A549 (cell line): Measurements from ENCODE around the gene C18orf63. TPM values are rescaled to one million over a fixed set of nuclear protein-coding genes. Genes with fewer than 3 reads are reported as not detected.

ENCODE experiments used
- ATAC-seq, 2 experiments: fragments of 200-7000 bp in 1 of 2; fragments of >200 bp in 1 of 2; cut with Nextera tagmentation in 1 of 2; cut with Tn5 transposase in 1 of 2; 3 replicates each; pipeline versions ENCODE4 v1.8.0 to v1.9.1; 2018 to 2020; ENCODE audit warnings: mild to moderate bottlenecking in 1 of 2, moderate library complexity in 1 of 2
- CTCF ChIA-PET: fragments of 300-600 bp; sonication (Branson Sonifier 250); formaldehyde crosslinking; extraction: SDS; loops from one replicate; lab custom pipeline; 2021; ENCODE audit warnings: antibody characterized with exemption, inconsistent platforms; lab: Yijun Ruan, JAX
- POLR2A ChIA-PET: fragments of 350-600 bp; formaldehyde crosslinking; extraction: SDS; loops from one replicate; lab custom pipeline; 2021; ENCODE audit warnings: antibody characterized with exemption, inconsistent platforms; lab: Yijun Ruan, JAX
- DNase-seq, 2 experiments: peaks; one replicate each; pipeline versions ENCODE4 v3.0.0 to v3.0.0-alpha.2; 2011 to 2016; ENCODE audit warnings: low read depth in 1 of 2, low spot score in 1 of 2
- FAIRE-seq: peaks from 2 replicates; lab custom pipeline; 2011; peaks lifted over from hg19 to GRCh38; lab: Jason Lieb, UNC
- H3K27ac ChIP-seq, 2 experiments: fragments of >200 bp; sonication (Bioruptor Twin); formaldehyde crosslinking; 3 replicates each; pipeline ENCODE4 v1.5.1; 2016 to 2017
- H3K4me1 ChIP-seq: fragments of >200 bp; sonication (Bioruptor Twin); formaldehyde crosslinking; 3 replicates; pipeline ENCODE4 v1.6.1; 2016
- H3K4me2 ChIP-seq: fragments of >200 bp; sonication (Bioruptor Twin); formaldehyde crosslinking; 3 replicates; pipeline ENCODE4 v1.6.1; 2016
- H3K4me3 ChIP-seq: fragments of >200 bp; sonication (Bioruptor Twin); formaldehyde crosslinking; 3 replicates; pipeline ENCODE4 v1.5.1; 2016
- H3K9me3 ChIP-seq: fragments of >200 bp; sonication (Bioruptor Twin); formaldehyde crosslinking; 3 replicates; pipeline ENCODE4 v1.6.1; 2016
- BCL3 ChIP-seq: fragments of >200 bp; sonication (Bioruptor Twin); formaldehyde crosslinking; IDR thresholded peaks from 3 replicates; pipeline ENCODE4 v1.6.1; 2016
- CBX8 ChIP-seq: fragments of 200-600 bp; sonication (generic); IDR thresholded peaks from 2 replicates; pipeline ENCODE4 v1.6.1; 2016
- CEBPB ChIP-seq, 2 experiments: fragments of >200 bp in 1 of 2; sonication (Bioruptor Twin) in 1 of 2; formaldehyde crosslinking in 1 of 2; IDR thresholded peaks; 2 replicates each; pipeline ENCODE4 v1.6.1; 2012 to 2016
- EHMT2 ChIP-seq: fragments of 200-600 bp; sonication (generic); IDR thresholded peaks from 2 replicates; pipeline ENCODE4 v1.6.1; 2016; ENCODE audit warnings: antibody characterized with exemption, low read depth, mild to moderate bottlenecking, moderate library complexity
- EP300 ChIP-seq, 2 experiments: fragments of >200 bp; sonication (Bioruptor Twin); formaldehyde crosslinking; IDR thresholded peaks; 2 replicates in 1 of 2; 3 replicates in 1 of 2; pipeline ENCODE4 v1.6.1; 2016 to 2017
- FOSB ChIP-seq: fragments of 250-450 bp; sonication (Bioruptor Pico); IDR thresholded peaks from 2 replicates; pipeline ENCODE4 v1.5.0; 2020; ENCODE audit warnings: mild to moderate bottlenecking, moderate library complexity
- FOSL2 ChIP-seq, 2 experiments: fragments of 450-650 bp in 1 of 2; fragments of >200 bp in 1 of 2; sonication (Bioruptor Twin) in 1 of 2; formaldehyde crosslinking; IDR thresholded peaks; 2 replicates each; pipeline versions ENCODE4 v1.5.0 to v1.6.1; 2016 to 2020; ENCODE audit warnings: mild to moderate bottlenecking in 1 of 2, moderate library complexity in 1 of 2
- FOXS1 ChIP-seq: fragments of 250-450 bp; sonication (Bioruptor Pico); IDR thresholded peaks from 2 replicates; pipeline ENCODE4 v1.5.0; 2020; ENCODE audit warnings: mild to moderate bottlenecking, moderate library complexity
- GATA3 ChIP-seq: IDR thresholded peaks from 2 replicates; pipeline ENCODE4 v1.6.1; 2012; ENCODE audit warnings: borderline replicate concordance
- HDAC2 ChIP-seq: fragments of 200-600 bp; sonication (generic); IDR thresholded peaks from 2 replicates; pipeline ENCODE4 v1.6.1; 2016
- HEYL ChIP-seq: fragments of 250-450 bp; sonication (Bioruptor Pico); IDR thresholded peaks from 2 replicates; pipeline ENCODE4 v1.8.0; 2021; ENCODE audit warnings: mild to moderate bottlenecking, moderate library complexity
- HOXB13 ChIP-seq: fragments of 250-450 bp; sonication (Bioruptor Pico); IDR thresholded peaks from 2 replicates; pipeline ENCODE4 v1.5.0; 2020; ENCODE audit warnings: low read depth, mild to moderate bottlenecking, moderate library complexity
- JUN ChIP-seq, 2 experiments: fragments of >200 bp; sonication (Bioruptor Twin); formaldehyde crosslinking; IDR thresholded peaks; 2 replicates in 1 of 2; 3 replicates in 1 of 2; pipeline ENCODE4 v1.6.1; 2016 to 2017
- KDM1A ChIP-seq: fragments of 200-600 bp; sonication (generic); IDR thresholded peaks from 2 replicates; pipeline ENCODE4 v1.6.1; 2016; ENCODE audit warnings: low read depth, mild to moderate bottlenecking
- KDM5A ChIP-seq: fragments of 200-600 bp; sonication (generic); IDR thresholded peaks from 2 replicates; pipeline ENCODE4 v1.6.1; 2016; ENCODE audit warnings: antibody characterized with exemption, mild to moderate bottlenecking
- MAFK ChIP-seq: fragments of 450-650 bp; IDR thresholded peaks from 2 replicates; pipeline ENCODE4 v1.6.1; 2014; ENCODE audit not compliant: partially characterized antibody
- NPAS2 ChIP-seq: fragments of 250-450 bp; sonication (Bioruptor Pico); IDR thresholded peaks from 2 replicates; pipeline ENCODE4 v1.8.0; 2022; ENCODE audit warnings: mild to moderate bottlenecking, moderate library complexity, borderline replicate concordance
- NR3C1 ChIP-seq: fragments of >200 bp; sonication (Bioruptor Twin); formaldehyde crosslinking; IDR thresholded peaks from 3 replicates; pipeline ENCODE4 v1.6.1; 2017
- PBX3 ChIP-seq: IDR thresholded peaks from 2 replicates; pipeline ENCODE4 v1.6.1; 2012
- PHF8 ChIP-seq: fragments of 200-600 bp; sonication (generic); IDR thresholded peaks from 2 replicates; pipeline ENCODE4 v1.6.1; 2016; ENCODE audit warnings: low read depth, mild to moderate bottlenecking, antibody characterized with exemption, moderate library complexity, borderline replicate concordance
- POLR2A ChIP-seq: IDR thresholded peaks from 2 replicates; pipeline ENCODE4 v1.6.1; 2012; ENCODE audit warnings: mild to moderate bottlenecking, low read length
- TP53 ChIP-seq: fragments of 250-450 bp; sonication (Bioruptor Pico); IDR thresholded peaks from 2 replicates; pipeline ENCODE4 v1.5.0; 2021; ENCODE audit warnings: mild to moderate bottlenecking, moderate library complexity
- ZC3H11A ChIP-seq: fragments of 450-650 bp; IDR thresholded peaks from 2 replicates; pipeline ENCODE4 v1.6.1; 2014; ENCODE audit warnings: antibody characterized with exemption, mild to moderate bottlenecking
- ZFP36 ChIP-seq: fragments of 450-650 bp; IDR thresholded peaks from 2 replicates; pipeline ENCODE4 v1.6.1; 2014; ENCODE audit warnings: borderline replicate concordance; ENCODE audit not compliant: partially characterized antibody
- ZNF302 ChIP-seq: fragments of 250-450 bp; sonication (Bioruptor Pico); IDR thresholded peaks from 2 replicates; pipeline ENCODE4 v1.9.0; 2021; ENCODE audit warnings: inconsistent platforms, mild to moderate bottlenecking, moderate library complexity
- ZSCAN20 ChIP-seq: fragments of 250-450 bp; sonication (Bioruptor Pico); IDR thresholded peaks from 2 replicates; pipeline ENCODE4 v1.8.0; 2022; ENCODE audit warnings: mild to moderate bottlenecking, moderate library complexity
- WGBS: methylation state at CpG from one replicate; pipeline ENCODE4 v1.1.6; 2017; ENCODE audit errors: missing lambda C conversion rate; 5-methylcytosine and 5-hydroxymethylcytosine counted together
- polyA plus RNA-seq, 4 experiments: library from polyadenylated mRNA; depleted of rRNA in 3 of 4; stranded (reverse); fragments of >200 nt; fragmentation: RNase III in 1 of 4; extraction: RNeasy Plus Mini Kit Qiagen cat#74134 plus additional on column Dnase treatment in 1 of 4; gene quantifications; 2 replicates in 3 of 4; 3 replicates in 1 of 4; pipeline ENCODE4 v1.2.3, GENCODE V29; 2011 to 2017
- TF ChIP-seq, protein P1 (sequence below): IDR thresholded peaks from 2 replicates; pipeline ENCODE4 v1.6.1; 2012; ENCODE audit warnings: low read depth, borderline replicate concordance
- TF ChIP-seq, protein P2 (sequence below): fragments of 250-450 bp; sonication (Bioruptor Pico); IDR thresholded peaks from 2 replicates; pipeline ENCODE4 v1.5.0; 2020; ENCODE audit warnings: low read depth, mild to moderate bottlenecking, moderate library complexity
- TF ChIP-seq, protein P3 (sequence below): fragments of 450-650 bp; IDR thresholded peaks from 2 replicates; pipeline ENCODE4 v1.6.1; 2014; ENCODE audit warnings: antibody characterized with exemption
- TF ChIP-seq, protein P4 (sequence below): IDR thresholded peaks from 2 replicates; pipeline ENCODE4 v1.6.1; 2012
- TF ChIP-seq, protein P5 (sequence below): fragments of 250-450 bp; sonication (Bioruptor Pico); IDR thresholded peaks from 2 replicates; pipeline ENCODE4 v1.5.0; 2021; ENCODE audit warnings: mild to moderate bottlenecking, moderate library complexity, borderline replicate concordance

The C18orf63 gene
- polyA plus RNA-seq, 2 of the 4 experiments (the other 2 are of a cell fraction) = not detected

DNA sequence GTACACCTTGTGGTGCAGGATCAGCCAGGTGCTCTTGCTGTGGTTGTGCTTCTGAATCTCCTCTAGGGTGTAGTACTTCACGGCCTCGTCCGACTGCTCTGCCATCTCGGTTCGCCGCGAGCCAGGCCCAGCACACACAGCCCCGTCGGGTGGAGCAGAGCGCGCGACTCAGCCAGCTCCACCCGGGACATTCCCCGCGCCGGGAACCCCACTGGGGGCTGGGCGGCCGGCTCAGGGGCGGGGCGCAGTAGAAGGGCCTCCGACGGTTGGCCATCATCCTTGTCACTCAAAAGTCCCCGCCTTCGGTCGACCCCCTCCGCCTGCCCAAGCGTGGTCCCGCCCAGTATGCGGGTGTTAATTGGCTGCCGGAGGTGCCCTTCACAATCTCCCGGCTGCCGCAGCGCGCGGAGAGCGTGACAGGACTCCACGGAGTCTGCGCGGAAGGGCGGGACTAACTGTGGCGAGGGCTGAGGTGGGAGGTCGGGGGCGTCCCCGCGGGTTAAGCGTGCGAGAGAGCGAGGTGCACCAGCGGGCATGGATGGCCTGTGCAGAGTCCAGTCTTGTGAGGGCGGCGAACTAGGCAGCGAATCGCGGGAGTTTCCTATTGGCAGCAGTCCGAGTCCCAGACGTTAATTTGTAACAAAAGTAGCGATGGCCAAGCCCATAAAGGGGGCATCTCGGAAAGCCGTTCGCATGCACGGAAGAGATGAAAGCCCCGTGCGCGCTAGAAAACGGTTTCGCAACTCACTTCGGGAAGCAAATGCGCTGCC, 23.7 kb upstream of the C18orf63 start, which contains the start of gene CYB5A:
TSS of gene CYB5A (minus strand) at position 193 of the 770 bp plus-strand sequence. CDS start at position 105, 88 bp downstream.
- Histone ChIP-seq H3K4me3 (peak within 1 kb of the TSS; percentile 99), H3K4me1 (peaks cover 49% of the 10 kb centered on the region), H3K9me3 (no peaks in the 10 kb centered on the region), H3K4me2 (peak within 1 kb of the TSS; percentile 97), H3K27ac (peak within 1 kb of the TSS; percentile 91 to 95)
- ChIA-PET POLR2A (no interaction called here), CTCF (no interaction called here)
- FAIRE-seq (no peak), ATAC-seq (peak; percentile 98), DNase-seq (peak; percentile 94 to 95)
- 0% methylated on average over 14 of the region's 68 CpGs for WGBS
- TF ChIP-seq, protein P1, sequence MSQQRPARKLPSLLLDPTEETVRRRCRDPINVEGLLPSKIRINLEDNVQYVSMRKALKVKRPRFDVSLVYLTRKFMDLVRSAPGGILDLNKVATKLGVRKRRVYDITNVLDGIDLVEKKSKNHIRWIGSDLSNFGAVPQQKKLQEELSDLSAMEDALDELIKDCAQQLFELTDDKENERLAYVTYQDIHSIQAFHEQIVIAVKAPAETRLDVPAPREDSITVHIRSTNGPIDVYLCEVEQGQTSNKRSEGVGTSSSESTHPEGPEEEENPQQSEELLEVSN = peak; percentile 71
- TF ChIP-seq TP53 (CRISPR knock-in tag) = no peak
- TF ChIP-seq ZSCAN20 (CRISPR knock-in tag) = no peak
- TF ChIP-seq PHF8 = no peak
- TF ChIP-seq KDM5A = no peak
- no peak for TF ChIP-seq NR3C1
- TF ChIP-seq HEYL (CRISPR knock-in tag) = no peak
- TF ChIP-seq, protein P2, sequence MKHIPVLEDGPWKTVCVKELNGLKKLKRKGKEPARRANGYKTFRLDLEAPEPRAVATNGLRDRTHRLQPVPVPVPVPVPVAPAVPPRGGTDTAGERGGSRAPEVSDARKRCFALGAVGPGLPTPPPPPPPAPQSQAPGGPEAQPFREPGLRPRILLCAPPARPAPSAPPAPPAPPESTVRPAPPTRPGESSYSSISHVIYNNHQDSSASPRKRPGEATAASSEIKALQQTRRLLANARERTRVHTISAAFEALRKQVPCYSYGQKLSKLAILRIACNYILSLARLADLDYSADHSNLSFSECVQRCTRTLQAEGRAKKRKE (CRISPR knock-in tag) = no peak
- TF ChIP-seq POLR2A = peak; percentile 68
- no peak for TF ChIP-seq CBX8
- no peak for TF ChIP-seq NPAS2
- TF ChIP-seq ZNF302 = no peak
- TF ChIP-seq FOSL2 (IDR thresholded peaks at IDR 0.05) = no peak
- TF ChIP-seq FOSL2 (CRISPR knock-in tag; IDR thresholded peaks at IDR 0.05) = no peak
- TF ChIP-seq, protein P3, sequence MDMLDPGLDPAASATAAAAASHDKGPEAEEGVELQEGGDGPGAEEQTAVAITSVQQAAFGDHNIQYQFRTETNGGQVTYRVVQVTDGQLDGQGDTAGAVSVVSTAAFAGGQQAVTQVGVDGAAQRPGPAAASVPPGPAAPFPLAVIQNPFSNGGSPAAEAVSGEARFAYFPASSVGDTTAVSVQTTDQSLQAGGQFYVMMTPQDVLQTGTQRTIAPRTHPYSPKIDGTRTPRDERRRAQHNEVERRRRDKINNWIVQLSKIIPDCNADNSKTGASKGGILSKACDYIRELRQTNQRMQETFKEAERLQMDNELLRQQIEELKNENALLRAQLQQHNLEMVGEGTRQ = no peak
- peak; percentile 96 for TF ChIP-seq PBX3
- no peak for TF ChIP-seq EHMT2
- no peak for TF ChIP-seq ZC3H11A
- no peak for TF ChIP-seq HOXB13 (CRISPR knock-in tag)
- no peak for TF ChIP-seq KDM1A
- peak in 1 of 2 experiments; percentile 42; a peak in 1 of 5 replicates for TF ChIP-seq JUN (IDR thresholded peaks at IDR 0.05)
- TF ChIP-seq MAFK = no peak
- TF ChIP-seq BCL3 = no peak
- no peak for TF ChIP-seq HDAC2
- peak; percentile 31; the same call in 1 of the 2 replicates for TF ChIP-seq GATA3
- peak in 1 of 2 experiments; percentile 46; a peak in 2 of 5 replicates for TF ChIP-seq EP300 (IDR thresholded peaks at IDR 0.05)
- TF ChIP-seq, protein P4, sequence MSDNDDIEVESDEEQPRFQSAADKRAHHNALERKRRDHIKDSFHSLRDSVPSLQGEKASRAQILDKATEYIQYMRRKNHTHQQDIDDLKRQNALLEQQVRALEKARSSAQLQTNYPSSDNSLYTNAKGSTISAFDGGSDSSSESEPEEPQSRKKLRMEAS = peak; percentile 76
- TF ChIP-seq CEBPB (IDR thresholded peaks at IDR 0.05) = peak; percentile 73 to 91
- TF ChIP-seq, protein P5, sequence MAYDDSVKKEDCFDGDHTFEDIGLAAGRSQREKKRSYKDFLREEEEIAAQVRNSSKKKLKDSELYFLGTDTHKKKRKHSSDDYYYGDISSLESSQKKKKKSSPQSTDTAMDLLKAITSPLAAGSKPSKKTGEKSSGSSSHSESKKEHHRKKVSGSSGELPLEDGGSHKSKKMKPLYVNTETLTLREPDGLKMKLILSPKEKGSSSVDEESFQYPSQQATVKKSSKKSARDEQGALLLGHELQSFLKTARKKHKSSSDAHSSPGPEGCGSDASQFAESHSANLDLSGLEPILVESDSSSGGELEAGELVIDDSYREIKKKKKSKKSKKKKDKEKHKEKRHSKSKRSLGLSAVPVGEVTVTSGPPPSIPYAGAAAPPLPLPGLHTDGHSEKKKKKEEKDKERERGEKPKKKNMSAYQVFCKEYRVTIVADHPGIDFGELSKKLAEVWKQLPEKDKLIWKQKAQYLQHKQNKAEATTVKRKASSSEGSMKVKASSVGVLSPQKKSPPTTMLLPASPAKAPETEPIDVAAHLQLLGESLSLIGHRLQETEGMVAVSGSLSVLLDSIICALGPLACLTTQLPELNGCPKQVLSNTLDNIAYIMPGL (CRISPR knock-in tag) = no peak
- no peak for TF ChIP-seq FOSB
- TF ChIP-seq FOXS1 = no peak
- no peak for TF ChIP-seq ZFP36
